K562 (cell line): ENCODE results near the gene ROM1. TPM values are rescaled to one million over a fixed set of nuclear protein-coding genes. Genes with fewer than 3 reads are reported as not detected.

Source experiments
- ATAC-seq: fragments of 200-7000 bp; cut with Tn5 transposase; 3 replicates; pipeline ENCODE4 v1.9.1; 2020; ENCODE audit warnings: moderate library complexity
- BruUV-seq: library from RNA; stranded (reverse); fragments of 400-500 nt; replicated peaks from 2 replicates; lab custom pipeline; 2021; lab: Mats Ljungman, UMichigan
- CTCF ChIA-PET: fragments of 300-600 bp; formaldehyde crosslinking; extraction: SDS; loops from one replicate; lab custom pipeline; 2021; ENCODE audit warnings: low intra/inter-chr PET ratio; lab: Yijun Ruan, JAX
- POLR2A ChIA-PET: fragments of 300-600, 350-650 bp; sonication (Branson Sonifier 250); formaldehyde crosslinking; extraction: SDS; loops from one replicate; lab custom pipeline; 2021; ENCODE audit warnings: antibody characterized with exemption, inconsistent platforms; lab: Yijun Ruan, JAX
- DNase-seq, 4 experiments: peaks; one replicate each; pipeline versions ENCODE4 v3.0.0 to v3.0.0-alpha.2; 2011 to 2018; ENCODE audit warnings: low spot score in 3 of 4, mixed read lengths in 3 of 4; ENCODE audit errors: extremely low read depth in 1 of 4
- FAIRE-seq: peaks from 2 replicates; lab custom pipeline; 2011; peaks lifted over from hg19 to GRCh38; lab: Jason Lieb, UNC
- H2AFZ ChIP-seq: 2 replicates; pipeline ENCODE4 v1.6.0; 2011; ENCODE audit warnings: low read depth, low read length, control low read depth, inconsistent platforms
- H3K27ac ChIP-seq: fragments of 200-600 bp; 3 replicates; pipeline ENCODE4 v1.8.0; 2011; ENCODE audit warnings: low read depth, mild to moderate bottlenecking, control low read depth, inconsistent platforms, low read length, moderate library complexity, mixed read lengths; ENCODE audit errors: extremely low read depth
- H3K27me3 ChIP-seq, 2 experiments: fragments of 300-600 bp in 1 of 2; 2 replicates in 1 of 2; 3 replicates in 1 of 2; pipeline versions ENCODE4 v1.6.0 to v1.8.0; 2011; ENCODE audit warnings: inconsistent platforms in 2 of 2, low read length in 2 of 2, mild to moderate bottlenecking in 1 of 2, mixed read lengths in 1 of 2, moderate library complexity in 1 of 2; ENCODE audit not compliant: control insufficient read depth in 2 of 2, insufficient read depth in 2 of 2
- H3K36me3 ChIP-seq: fragments of 300-600 bp; 3 replicates; pipeline ENCODE4 v1.8.0; 2011; ENCODE audit warnings: mild to moderate bottlenecking, low read length, inconsistent platforms; ENCODE audit not compliant: control insufficient read depth, insufficient read depth
- H3K4me1 ChIP-seq, 2 experiments: fragments of 200-600 bp in 1 of 2; replicated peaks in 1 of 2; 2 replicates in 1 of 2; 3 replicates in 1 of 2; pipeline versions ENCODE4 v1.5.1 to v1.8.0; 2011; ENCODE audit warnings: inconsistent platforms in 2 of 2, low read length in 2 of 2, mild to moderate bottlenecking in 1 of 2, mixed read lengths in 1 of 2, moderate library complexity in 1 of 2; ENCODE audit not compliant: control insufficient read depth in 2 of 2, insufficient read depth in 2 of 2
- H3K4me2 ChIP-seq: 2 replicates; pipeline ENCODE4 v1.6.1; 2011; ENCODE audit warnings: low read length, control low read depth, inconsistent platforms, mixed read lengths; ENCODE audit not compliant: insufficient read depth
- H3K4me3 ChIP-seq: fragments of 200-600 bp; sonication (generic), shearing (Covaris generic); 2 replicates; pipeline ENCODE4 v1.5.1; 2016; ENCODE audit warnings: control low read depth, inconsistent platforms
- H3K79me2 ChIP-seq: fragments of 200-600 bp; 3 replicates; pipeline ENCODE4 v1.8.0; 2011; ENCODE audit warnings: low read length, inconsistent platforms; ENCODE audit not compliant: control insufficient read depth, insufficient read depth
- H3K9ac ChIP-seq, 2 experiments: 2 replicates each; pipeline versions ENCODE4 v1.6.0 to v1.6.1; 2011; ENCODE audit warnings: low read depth in 2 of 2, low read length in 2 of 2, control low read depth in 1 of 2, inconsistent platforms in 1 of 2, mild to moderate bottlenecking in 1 of 2, mixed read lengths in 1 of 2; ENCODE audit not compliant: insufficient read depth in 1 of 2
- H3K9me1 ChIP-seq: one replicate; pipeline ENCODE4 v1.6.0; 2011; ENCODE audit warnings: inconsistent platforms, mild to moderate bottlenecking, low read length, moderate library complexity; ENCODE audit not compliant: control insufficient read depth, insufficient read depth
- H3K9me3 ChIP-seq: replicated peaks from 2 replicates; pipeline ENCODE4 v1.5.1; 2011; ENCODE audit warnings: low read depth, low read length, inconsistent platforms; ENCODE audit not compliant: control insufficient read depth, insufficient read depth
- H4K20me1 ChIP-seq: replicated peaks from 2 replicates; pipeline ENCODE4 v1.6.1; 2011; ENCODE audit warnings: low read length, inconsistent platforms, mixed read lengths; ENCODE audit not compliant: control insufficient read depth, insufficient read depth
- DPF2 ChIP-seq: fragments of 450-650 bp; IDR thresholded peaks from 2 replicates; pipeline ENCODE4 v1.6.1; 2016
- ZBTB7A ChIP-seq: IDR thresholded peaks from 2 replicates; pipeline ENCODE4 v1.6.1; 2011; ENCODE audit warnings: low read depth, mild to moderate bottlenecking, low read length, moderate library complexity, borderline replicate concordance; ENCODE audit not compliant: control insufficient read depth
- ZNF592 ChIP-seq: fragments of 450-650 bp; IDR thresholded peaks from 2 replicates; pipeline ENCODE4 v1.6.1; 2017; ENCODE audit warnings: antibody characterized with exemption, mild to moderate bottlenecking
- WGBS: fragments of 100-300 bp; shearing (Covaris generic); methylation state at CpG from one replicate; pipeline ENCODE4 v1.1.6; 2016; ENCODE audit warnings: low coverage, mixed read lengths; ENCODE audit not compliant: insufficient coverage; ENCODE audit errors: missing lambda C conversion rate; 5-methylcytosine and 5-hydroxymethylcytosine counted together
- in situ Hi-C: fragments of 300-500 bp; cut with MboI; formaldehyde crosslinking; loops from 4 replicates; pipeline ENCODE4 v1.15.0; 2018; ENCODE audit warnings: inconsistent platforms, mixed read lengths
- intact Hi-C: fragments of 100-400 bp; cut with micrococcal nuclease; formaldehyde crosslinking; loops from 2 replicates; pipeline ENCODE4 v1.14.2; 2022
- polyA plus RNA-seq, 8 experiments: library from polyadenylated mRNA; depleted of rRNA in 4 of 8; stranded (reverse) in 5 of 8; unstranded in 3 of 8; fragments of >200 nt; fragmentation: Nextera tagmentation in 2 of 8; fragmentation: Illumina TruSeq in 1 of 8; extraction: Ambion mirVana in 2 of 8; extraction: Trizol in 1 of 8; gene quantifications; 2 replicates each; pipeline versions ENCODE4 v1.2.1 to v1.2.3, GENCODE V29; 2011 to 2014; ENCODE audit warnings: inconsistent platforms in 1 of 8, missing spikeins in 1 of 8
- total RNA-seq, 7 experiments: library from RNA; depleted of rRNA in 6 of 7; stranded (reverse); fragments of >200 nt in 6 of 7; fragmentation: Illumina TruSeq in 2 of 7; extraction: Trizol in 2 of 7; gene quantifications; 2 replicates each; pipeline versions ENCODE4 v1.2.1 to v1.2.3, GENCODE V29; 2011 to 2021; ENCODE audit warnings: low replicate concordance in 1 of 7

Gene ROM1
- total and polyA plus RNA-seq, 9 of the 15 experiments (the other 6 are each of a cell fraction or from before 2014, with no cell fraction given) = 0.75 to 4.0 (median 2.6) TPM

- ChIA-PET POLR2A (interaction anchor here (0.5 to 2.0 kb wide), 4 partner anchors 13 to 116 kb away, joined by 3 to 6 read pairs (median 4); partner anchors contain the start of genes B3GAT3 and TUT1), CTCF (interaction anchor here (1.6 kb wide), 1 partner anchor 10 kb away, joined by 3 read pairs; no protein-coding TSS in a partner anchor)
- DNase-seq = no peak
- 91% methylated on average over 12 of the region's 12 CpGs for WGBS
- BruUV-seq = no TSS peak
- Histone ChIP-seq H3K27ac (no peak overlapping the region), H2AFZ (no peak overlapping the region), H3K9me1 (no peaks in the 10 kb centered on the region), H3K27me3 (no peaks in the 10 kb centered on the region), H4K20me1 (no peaks in the 10 kb centered on the region), H3K4me1 (peaks cover 15 to 56% of the 10 kb centered on the region in 2 experiments), H3K4me2 (no peak overlapping the region), H3K79me2 (peaks cover 25% of the 10 kb centered on the region), H3K9me3 (no peaks in the 10 kb centered on the region), H3K9ac (peak overlapping the region in 1 of 2 experiments; percentile 66; a peak in 1 of 4 replicates), H3K4me3 (no peak overlapping the region), H3K36me3 (peaks cover 66% of the 10 kb centered on the region; the same call in 2 of the 3 replicates)
- FAIRE-seq = no peak
- no peak for ATAC-seq
- intact Hi-C loops = no loop called here
- no peak for TF ChIP-seq DPF2
- TF ChIP-seq ZNF592 = no peak
- 0 out of 2 replicates have a peak, but pooled peaks have one; percentile 16 for TF ChIP-seq ZBTB7A
- TF ChIP-seq, all 486 proteins: peak for 1
- in situ Hi-C loops = no loop called here
Measured at GRCh38 chr11:62608776-62609175, 4.3 kb upstream of the ROM1 start.
